HG03280 (cell line): ENCODE data around the gene KIF3C.
A peak's percentile ranks its signal among the peaks of the same experiment; 100 is the strongest.
"Not testable (repeated sequence)": the region's sequence is repeated elsewhere in the genome, so short reads cannot be mapped to it uniquely, and the experiment has no call there.

Source experiments
- ATAC-seq: cut with Tn5 transposase; IDR thresholded peaks from one replicate; pipeline ENCODE4 v1.9.1; 2021; ENCODE audit warnings: mild to moderate bottlenecking, moderate library complexity; ENCODE audit not compliant: unreplicated experiment

KIF3C gene

GRCh38 chr2:25966531-25967270 is 15.6 kb downstream of the KIF3C start:
- ATAC-seq, result no peak

DNA sequence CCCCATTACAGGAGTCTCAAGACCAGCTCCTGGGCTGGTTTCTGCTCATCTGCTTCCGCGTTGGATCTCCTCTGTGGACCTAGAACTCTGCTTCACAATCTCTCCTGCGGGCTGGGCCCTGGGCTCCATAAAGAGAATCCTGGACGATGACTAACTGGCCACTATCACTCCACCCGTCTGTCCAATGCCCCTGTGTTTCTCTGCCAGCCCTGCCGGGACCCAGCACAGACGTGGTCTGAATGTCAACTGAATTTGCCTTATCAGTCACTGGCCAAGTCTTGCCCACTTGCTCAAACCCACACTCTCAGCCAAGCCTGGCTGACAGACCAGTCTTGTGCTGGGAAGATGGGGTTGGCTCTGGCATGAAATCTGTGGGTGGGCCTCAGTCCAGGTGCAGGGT is 17.4 kb downstream of the KIF3C start:
- ATAC-seq, result no peak

GRCh38 chr2:25960920-25961319 is 21.4 kb downstream of the KIF3C start:
- no peak for ATAC-seq

DNA sequence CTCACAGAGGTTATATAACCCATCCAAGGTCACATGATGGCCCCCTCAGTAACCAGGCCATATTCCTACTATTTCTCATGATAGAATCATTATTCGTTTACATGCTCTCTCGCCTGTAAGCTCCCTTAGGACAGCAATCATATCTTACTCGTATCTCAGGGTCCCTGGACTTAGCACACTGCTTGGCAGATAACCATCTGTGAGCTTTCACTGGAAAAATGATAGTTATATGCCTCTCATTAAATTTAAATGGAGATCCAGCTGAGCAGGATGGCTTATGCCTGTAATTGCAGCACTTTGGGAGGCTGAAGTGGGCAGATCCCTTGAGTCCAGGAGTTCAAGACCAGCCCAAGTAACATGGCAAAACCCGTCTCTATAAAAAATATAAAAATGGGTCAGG is 21.9 kb downstream of the KIF3C start:
- ATAC-seq, result no peak

- not testable (repeated sequence) for ATAC-seq
Observed at GRCh38 chr2:25958611-25959010, 23.7 kb downstream of the KIF3C start.

DNA sequence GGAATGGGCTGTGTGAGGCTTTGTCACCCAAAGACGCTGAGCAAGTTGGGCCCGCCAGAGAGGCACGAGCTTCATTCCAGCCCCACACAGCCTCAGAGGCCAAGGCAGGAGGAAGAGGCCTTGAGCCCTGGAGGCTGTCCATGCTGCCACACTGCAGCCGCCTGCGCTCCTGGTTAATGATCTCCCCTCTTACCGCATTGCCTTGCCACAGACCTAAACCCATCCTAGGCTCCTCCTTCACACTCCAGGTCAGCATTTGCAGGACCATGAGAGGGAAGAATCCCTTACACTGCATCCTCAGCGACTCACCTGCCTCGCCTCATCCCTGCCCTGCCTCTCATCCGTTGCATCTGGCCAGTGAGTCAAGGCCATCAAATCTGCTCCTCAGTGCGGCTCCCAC is 24.6 kb downstream of the KIF3C start:
- ATAC-seq, result no peak

DNA sequence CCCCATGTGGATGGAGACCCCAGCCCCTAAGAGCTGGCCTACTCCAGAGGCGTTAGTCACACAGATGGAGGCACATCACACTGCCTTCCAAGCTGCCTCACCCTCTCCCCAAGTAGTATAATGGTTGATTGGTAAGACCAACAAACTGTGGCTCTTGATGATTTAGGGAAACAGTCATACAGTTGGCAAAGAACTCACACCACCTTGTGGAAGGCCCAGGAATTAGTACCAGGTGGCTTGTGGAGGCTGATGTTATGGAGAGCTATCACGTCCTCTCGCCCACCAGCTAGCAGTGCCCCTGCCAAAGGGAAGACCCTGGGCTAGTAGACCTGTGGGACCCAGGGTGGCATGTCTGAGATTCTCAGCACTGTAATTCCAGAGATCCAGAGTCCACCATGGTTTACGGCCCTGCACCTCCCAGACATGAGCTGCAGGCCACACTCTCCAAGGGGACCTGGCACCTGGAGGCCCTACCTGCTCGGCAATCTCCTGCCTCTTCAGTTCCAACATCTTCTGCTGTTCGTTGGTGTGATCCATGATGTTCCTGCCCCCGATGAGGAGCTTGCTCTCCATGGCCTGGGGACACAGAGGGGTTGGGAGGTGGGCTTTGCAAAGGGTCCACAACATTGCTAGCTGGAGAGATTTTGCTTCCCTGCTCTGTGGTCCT is 26.3 kb downstream of the KIF3C start:
- ATAC-seq, result no peak

- ATAC-seq, result no peak
Observed at GRCh38 chr2:25955036-25955435, 27.3 kb downstream of the KIF3C start.

DNA sequence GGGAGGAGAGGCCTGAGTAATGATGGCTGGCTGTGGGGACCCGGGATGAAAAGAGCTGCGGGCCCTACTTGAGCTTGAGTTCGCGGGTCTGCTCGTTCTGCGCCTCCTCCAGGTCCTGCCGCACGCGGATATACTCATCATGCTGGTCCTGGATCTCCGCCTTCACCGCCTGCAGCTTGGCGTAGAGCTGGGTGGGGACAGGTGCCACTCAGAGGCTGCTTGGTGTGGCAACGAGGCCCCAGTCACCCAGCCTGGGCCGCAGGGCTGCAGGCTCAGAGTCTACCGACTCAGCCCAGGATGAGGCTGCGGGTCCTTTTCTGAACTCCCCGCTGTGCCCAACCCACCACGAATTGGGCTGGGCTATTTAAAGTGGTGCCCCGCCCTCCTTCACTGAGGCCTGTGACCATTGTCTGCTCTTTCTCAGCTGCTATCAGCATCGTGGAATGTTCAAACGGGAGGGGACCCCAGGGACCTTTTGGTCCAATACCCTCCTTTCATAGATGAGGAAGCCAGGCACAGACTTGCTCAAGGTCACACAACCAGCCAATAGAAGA is 28.0 kb downstream of the KIF3C start:
- no peak for ATAC-seq

- peak; percentile 68 for ATAC-seq
Observed at GRCh38 chr2:25951071-25951547, 31.2 kb downstream of the KIF3C start.

GRCh38 chr2:25948437-25948836 is 33.9 kb downstream of the KIF3C start:
- no peak for ATAC-seq

GRCh38 chr2:25941042-25941441 is 41.3 kb downstream of the KIF3C start:
- ATAC-seq, result no peak

DNA sequence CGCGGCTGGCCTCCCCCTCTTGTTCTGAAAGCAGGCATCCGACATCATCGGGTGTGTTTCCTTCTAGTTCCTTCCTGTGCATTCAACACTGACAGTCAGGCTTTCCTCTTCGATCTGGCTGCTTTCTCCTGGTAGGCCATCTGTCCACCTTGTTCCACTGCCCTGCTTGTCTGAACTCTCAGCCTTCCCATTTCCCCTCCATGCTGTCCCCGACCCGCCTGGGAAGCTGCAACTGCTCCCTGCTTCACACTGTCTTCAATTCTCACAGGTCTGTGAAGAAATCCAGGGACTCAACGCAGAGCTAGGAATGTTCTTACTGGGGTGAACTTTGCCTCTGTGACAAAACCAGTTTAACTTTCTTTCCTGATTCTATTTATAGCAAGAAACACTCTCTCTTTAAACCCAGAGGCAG is 43.0 kb downstream of the KIF3C start:
- ATAC-seq, result no peak

DNA sequence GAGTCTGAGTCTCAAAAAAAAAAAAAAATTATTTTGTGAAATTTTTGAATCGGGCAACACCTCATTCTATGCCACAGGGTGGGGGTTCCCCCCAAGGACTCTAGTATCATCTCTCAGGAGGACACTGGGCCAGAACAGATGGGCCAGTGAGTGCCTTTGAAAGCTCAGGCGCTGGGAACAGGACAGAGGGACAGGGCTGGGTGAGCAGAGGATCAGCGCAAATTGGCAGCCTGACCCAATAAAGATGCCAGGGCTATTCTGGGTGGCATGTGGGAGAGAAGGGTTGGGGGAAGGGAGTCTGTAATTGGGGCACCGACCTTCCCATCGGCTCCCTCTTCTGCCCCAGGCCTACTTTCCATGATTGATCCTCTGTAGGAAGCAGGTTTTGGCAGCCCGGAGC is 44.0 kb downstream of the KIF3C start:
- ATAC-seq, result no peak

DNA sequence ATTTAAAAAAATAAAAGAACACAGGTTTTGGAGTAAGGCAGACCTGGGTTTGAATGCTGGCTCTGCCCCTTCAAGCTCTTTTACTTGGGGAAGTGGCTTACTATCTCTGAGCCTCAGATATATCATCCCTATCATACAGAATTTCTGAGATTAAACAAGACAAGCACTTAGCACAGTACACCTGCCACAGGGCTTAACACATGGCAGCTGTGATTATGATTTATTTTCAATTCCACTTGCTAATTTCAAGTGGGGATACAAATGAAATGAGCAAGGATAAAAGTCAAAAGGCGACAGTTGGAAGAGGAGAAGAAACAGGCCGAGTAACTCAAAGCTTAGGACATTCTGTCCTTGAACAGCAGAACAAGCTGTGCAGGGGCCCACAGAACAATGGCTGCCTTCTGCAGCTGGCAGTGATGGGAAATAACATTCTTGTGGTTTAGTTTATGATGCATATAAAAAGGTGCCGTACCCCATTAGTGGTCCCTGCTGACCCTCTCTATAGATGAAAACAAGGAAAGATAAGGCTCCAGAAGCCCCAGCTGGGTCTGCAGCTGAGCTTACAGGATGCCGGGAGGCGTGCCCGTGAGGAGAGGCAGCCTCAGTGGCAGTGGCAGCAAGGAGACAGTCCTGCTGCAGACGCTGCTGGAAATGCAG is 45.3 kb downstream of the KIF3C start:
- ATAC-seq, result no peak

- ATAC-seq, result no peak
Observed at GRCh38 chr2:25933622-25934021, 48.7 kb downstream of the KIF3C start.

DNA sequence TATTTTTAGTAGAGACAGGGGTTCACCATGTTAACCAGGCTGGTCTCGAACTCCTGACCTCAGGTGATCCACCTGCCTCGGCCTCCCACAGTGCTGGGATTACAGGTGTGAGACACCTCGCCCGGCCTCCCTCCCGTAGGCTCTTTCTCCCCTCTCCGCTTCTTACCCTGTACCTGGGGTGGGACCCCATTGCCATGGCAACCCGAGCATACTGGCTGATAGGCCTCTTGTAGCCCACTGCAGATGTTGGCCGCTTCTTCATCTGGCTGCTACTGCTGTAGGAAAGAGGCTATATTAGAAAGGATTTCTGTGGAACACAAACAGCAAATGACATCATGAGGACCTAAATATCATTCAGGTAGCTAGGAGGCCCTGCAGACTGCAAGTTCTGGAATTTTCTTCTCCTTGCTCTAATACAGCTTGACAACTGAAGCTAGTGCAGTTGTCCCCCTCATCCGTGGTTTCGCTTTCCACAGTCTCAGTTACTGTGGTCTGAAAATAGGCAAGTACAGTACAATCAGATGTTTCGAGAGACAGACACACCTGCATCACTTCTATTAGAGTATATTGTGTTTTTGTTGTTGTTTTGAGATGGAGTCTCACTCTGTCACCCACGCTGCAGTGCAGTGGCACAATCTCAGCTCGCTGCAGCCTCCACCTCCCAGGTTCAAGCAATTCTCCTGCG is 52.4 kb downstream of the KIF3C start:
- ATAC-seq, result no peak

- ATAC-seq, result no peak
Observed at GRCh38 chr2:25928668-25929067, 53.6 kb downstream of the KIF3C start.

GRCh38 chr2:25926984-25927756 is 55.1 kb downstream of the KIF3C start:
- no peak for ATAC-seq

DNA sequence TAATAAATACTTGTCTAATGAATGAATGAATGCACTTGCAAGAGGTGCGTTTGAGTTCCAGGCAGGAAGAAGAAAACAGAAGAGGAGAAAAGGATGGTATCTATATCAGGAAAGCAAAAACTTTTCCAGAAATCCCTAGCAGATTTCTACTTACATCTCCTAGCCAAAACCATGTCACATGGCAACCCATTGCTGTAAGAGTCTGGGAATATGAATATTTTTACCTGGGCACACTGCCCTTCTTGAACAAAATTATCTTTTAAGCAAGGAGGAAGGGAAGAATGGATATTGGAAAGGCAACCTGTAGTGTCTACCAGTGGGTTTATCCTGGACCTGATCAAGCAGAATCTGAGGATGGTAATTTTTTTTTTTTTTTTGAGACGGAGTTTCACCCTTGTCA is 59.8 kb downstream of the KIF3C start:
- no peak for ATAC-seq
